ENCODE measurements around the gene DCXR.

GRCh38 chr17:82043507-82043906, 6.0 kb upstream of the DCXR start:
- TF ChIP-seq CTCF (IDR thresholded peaks at IDR 0.05; ENCODE audit: low read depth, low read length) (no peak), POLR2A (IDR thresholded peaks at IDR 0.05; ENCODE audit: extremely low read depth, insufficient read length) (no peak), MYC (IDR thresholded peaks at IDR 0.05; ENCODE audit: low read depth, low read length) (no peak), MAX (IDR thresholded peaks at IDR 0.05; ENCODE audit: low read depth, low read length) (no peak)
